ENCODE results near the gene OAS3.

Gene OAS3

GRCh38 chr12:112901271-112901670 lies 37.0 kb upstream of the OAS3 start:
- no peak for DNase-seq (ENCODE audit: low read depth in 1 of 2, low spot score in 1 of 2)
- Histone ChIP-seq H3K27me3 (ENCODE audit: insufficient read depth, poor library complexity, severe bottlenecking) (no peaks in the 10 kb centered on the region), H3K27ac (replicated peaks) (no peak overlapping the region), H3K4me3 (replicated peaks; ENCODE audit: insufficient read depth, low read length) (no peak overlapping the region)
- TF ChIP-seq REST (IDR thresholded peaks at IDR 0.05; ENCODE audit: insufficient replicate concordance, low read depth) (no peak), CTCF (IDR thresholded peaks at IDR 0.05; ENCODE audit: insufficient read depth, low read length) (no peak), SPI1 (IDR thresholded peaks at IDR 0.05; ENCODE audit: borderline replicate concordance, low read depth) (no peak), GABPA (IDR thresholded peaks at IDR 0.05; ENCODE audit: low read depth) (no peak), POLR2AphosphoS5 (IDR thresholded peaks at IDR 0.05; ENCODE audit: low read depth) (no peak)

- Histone ChIP-seq H3K27me3 (ENCODE audit: insufficient read depth, poor library complexity, severe bottlenecking) (no peaks in the 10 kb centered on the region), H3K4me3 (replicated peaks; ENCODE audit: insufficient read depth, low read length) (no peak overlapping the region), H3K27ac (replicated peaks) (no peak overlapping the region)
- TF ChIP-seq POLR2AphosphoS5 (IDR thresholded peaks at IDR 0.05; ENCODE audit: low read depth) (no peak), REST (IDR thresholded peaks at IDR 0.05; ENCODE audit: insufficient replicate concordance, low read depth) (no peak), SPI1 (IDR thresholded peaks at IDR 0.05; ENCODE audit: borderline replicate concordance, low read depth) (no peak), GABPA (IDR thresholded peaks at IDR 0.05; ENCODE audit: low read depth) (no peak), CTCF (IDR thresholded peaks at IDR 0.05; ENCODE audit: insufficient read depth, low read length) (no peak)
- no peak for DNase-seq (ENCODE audit: low read depth in 1 of 2, low spot score in 1 of 2)
Measured at GRCh38 chr12:112904571-112904970, 33.7 kb upstream of the OAS3 start.

GRCh38 chr12:112905451-112906089 lies 32.7 kb upstream of the OAS3 start:
- H3K27ac ChIP-seq (replicated peaks), result no peak overlapping the region
- H3K4me3 ChIP-seq (replicated peaks; ENCODE audit: insufficient read depth, low read length), result no peak overlapping the region
- DNase-seq (ENCODE audit: low read depth in 1 of 2, low spot score in 1 of 2), result no peak
- TF ChIP-seq SPI1 (IDR thresholded peaks at IDR 0.05; ENCODE audit: borderline replicate concordance, low read depth) (no peak), POLR2AphosphoS5 (IDR thresholded peaks at IDR 0.05; ENCODE audit: low read depth) (no peak), GABPA (IDR thresholded peaks at IDR 0.05; ENCODE audit: low read depth) (no peak), CTCF (IDR thresholded peaks at IDR 0.05; ENCODE audit: insufficient read depth, low read length) (no peak), REST (IDR thresholded peaks at IDR 0.05; ENCODE audit: insufficient replicate concordance, low read depth) (no peak)
- H3K27me3 ChIP-seq (ENCODE audit: insufficient read depth, poor library complexity, severe bottlenecking), result no peaks in the 10 kb centered on the region

Data from HL-60 (cell line).